Activated T-cell treated with anti-CD3 and anti-CD28 coated beads, Interleukin-2, amount 50 U/mL, for 72 hours (primary cell): ENCODE measurements around the gene EFNA3. TPM values are rescaled to one million over a fixed set of nuclear protein-coding genes. Genes with fewer than 3 reads are reported as not detected.
"Not testable (repeated sequence)": the region's sequence is repeated elsewhere in the genome, so short reads cannot be mapped to it uniquely, and the experiment has no call there.

Experiments used
- ATAC-seq, 2 donors: fragments of 150-1000 bp; cut with Tn5 transposase; replicated peaks in 1 of 2; 2 replicates each; pipeline ENCODE4 v1.10.0; 2021; ENCODE audit warnings: moderate library complexity in 2 of 2, mild to moderate bottlenecking in 1 of 2
- DNase-seq, 2 donors: peaks; one replicate each; pipeline ENCODE4 v3.0.0; 2021 to 2022; ENCODE audit warnings: mixed read lengths in 1 of 2
- H3K27ac Mint-ChIP-seq: one replicate; pipeline ENCODE4 v1.8.0; 2022; ENCODE audit warnings: mild to moderate bottlenecking, moderate library complexity, mixed read lengths
- H3K27me3 Mint-ChIP-seq: one replicate; pipeline ENCODE4 v1.8.0; 2022; ENCODE audit warnings: low read depth, mixed read lengths
- H3K36me3 Mint-ChIP-seq, 2 donors: one replicate each; pipeline ENCODE4 v1.8.0; 2022; ENCODE audit warnings: mixed read lengths in 2 of 2, mild to moderate bottlenecking in 1 of 2; ENCODE audit not compliant: insufficient read depth in 2 of 2
- H3K4me1 Mint-ChIP-seq: one replicate; pipeline ENCODE4 v1.8.0; 2022; ENCODE audit warnings: low read depth, mixed read lengths
- H3K4me3 Mint-ChIP-seq, 2 donors: one replicate each; pipeline ENCODE4 v1.8.0; 2022; ENCODE audit warnings: mild to moderate bottlenecking in 2 of 2, mixed read lengths in 2 of 2, moderate library complexity in 2 of 2
- H3K9me3 Mint-ChIP-seq, 2 donors: one replicate each; pipeline ENCODE4 v1.8.0; 2022; ENCODE audit warnings: mixed read lengths in 2 of 2
- total RNA-seq, 2 donors: library from RNA; stranded (reverse); gene quantifications; one replicate each; pipeline ENCODE4 v1.2.3, GENCODE V29; 2022

Gene EFNA3
- total RNA-seq, 2 donors from 2014 or later, result 4.1 to 4.7 TPM

- Mint-ChIP-seq H3K4me3 (no peak overlapping the region), H3K4me1 (no peaks in the 10 kb centered on the region), H3K27ac (no peak overlapping the region), H3K36me3 (no peaks in the 10 kb centered on the region), H3K27me3 (no peaks in the 10 kb centered on the region), H3K9me3 (no peaks in the 10 kb centered on the region)
- DNase-seq, result no peak
- ATAC-seq, result no peak
These were observed 28.9 kb downstream of the EFNA3 start for GRCh38 chr1:155107309-155108264.

GRCh38 chr1:155108296-155108695, 29.7 kb downstream of the EFNA3 start:
- no peak overlapping the region for H3K4me3 Mint-ChIP-seq
- no peaks in the 10 kb centered on the region for H3K36me3 Mint-ChIP-seq
- H3K9me3 Mint-ChIP-seq, result no peaks in the 10 kb centered on the region
- DNase-seq, result no peak
- no peak for ATAC-seq
- no peaks in the 10 kb centered on the region for H3K4me1 Mint-ChIP-seq
- no peaks in the 10 kb centered on the region for H3K27me3 Mint-ChIP-seq
- no peak overlapping the region for H3K27ac Mint-ChIP-seq

GRCh38 chr1:155110381-155110780, 31.7 kb downstream of the EFNA3 start:
- no peak for ATAC-seq
- Mint-ChIP-seq H3K27ac (no peak overlapping the region), H3K9me3 (no peaks in the 10 kb centered on the region), H3K4me1 (no peaks in the 10 kb centered on the region), H3K27me3 (no peaks in the 10 kb centered on the region), H3K36me3 (no peaks in the 10 kb centered on the region), H3K4me3 (no peak overlapping the region)
- no peak for DNase-seq

DNA sequence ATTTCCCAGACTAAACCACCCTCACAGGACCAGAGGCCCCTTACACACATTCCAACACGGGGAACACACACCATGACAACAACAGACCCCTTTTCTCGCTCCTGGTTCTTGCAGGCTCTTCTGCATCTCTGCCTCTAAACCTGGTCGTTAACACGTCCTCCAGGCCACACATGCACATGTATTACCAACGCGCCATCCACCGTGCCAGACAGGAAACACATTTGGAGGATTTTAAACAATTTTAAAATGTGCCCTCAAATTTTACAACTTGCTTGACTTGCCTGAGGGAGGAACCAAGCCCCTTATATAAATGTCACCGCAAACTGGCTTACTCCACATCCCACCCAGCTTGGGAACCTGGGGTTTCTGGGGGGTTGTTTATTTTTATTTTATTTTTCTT, 32.2 kb downstream of the EFNA3 start:
- Mint-ChIP-seq H3K9me3 (no peaks in the 10 kb centered on the region), H3K27me3 (no peaks in the 10 kb centered on the region), H3K4me3 (no peak overlapping the region), H3K27ac (no peak overlapping the region), H3K36me3 (no peaks in the 10 kb centered on the region), H3K4me1 (no peaks in the 10 kb centered on the region)
- ATAC-seq (no peak), DNase-seq (no peak)

GRCh38 chr1:155113450-155113980, 34.9 kb downstream of the EFNA3 start:
- Mint-ChIP-seq H3K9me3 (no peaks in the 10 kb centered on the region), H3K4me1 (no peaks in the 10 kb centered on the region), H3K27me3 (no peaks in the 10 kb centered on the region), H3K4me3 (no peak overlapping the region), H3K27ac (no peak overlapping the region), H3K36me3 (no peaks in the 10 kb centered on the region)
- ATAC-seq, result no peak
- DNase-seq, result no peak

DNA sequence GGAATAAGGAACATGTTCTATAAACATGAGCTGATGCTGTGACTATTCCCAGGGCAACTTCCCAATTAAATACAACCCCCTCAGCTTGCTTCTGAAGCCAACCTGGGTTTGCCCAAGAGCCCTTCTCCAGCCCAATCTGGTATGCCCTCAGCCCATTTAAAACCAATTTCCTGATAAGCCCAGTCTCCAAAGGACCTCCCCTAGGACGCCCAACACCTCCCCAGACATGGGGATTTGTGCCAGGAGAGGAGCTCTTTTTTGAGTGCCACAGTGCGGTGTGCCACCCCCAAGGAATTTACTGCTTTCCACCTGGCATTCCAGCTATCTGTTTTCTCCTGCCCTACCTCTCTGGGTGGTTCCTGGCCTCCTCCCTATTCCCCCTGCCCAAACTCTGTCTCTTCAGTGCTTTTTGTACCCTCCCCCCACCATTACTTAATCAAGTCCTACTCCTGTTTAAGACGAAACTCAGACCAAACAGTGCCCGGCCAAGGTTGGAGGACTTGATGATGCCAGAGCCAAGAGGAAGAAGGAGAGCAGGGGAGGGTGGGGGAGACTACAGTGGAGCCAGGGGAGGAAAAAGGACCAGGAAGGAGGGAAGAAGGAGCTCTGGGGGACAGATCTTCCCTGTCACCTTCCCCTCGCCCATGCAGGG, 37.6 kb downstream of the EFNA3 start:
- H3K4me1 Mint-ChIP-seq, result no peaks in the 10 kb centered on the region
- no peaks in the 10 kb centered on the region for H3K36me3 Mint-ChIP-seq
- H3K4me3 Mint-ChIP-seq, result no peak overlapping the region
- ATAC-seq, result no peak
- no peak overlapping the region for H3K27ac Mint-ChIP-seq
- peaks cover 5% of the 10 kb centered on the region for H3K27me3 Mint-ChIP-seq
- DNase-seq, result no peak
- H3K9me3 Mint-ChIP-seq, result no peaks in the 10 kb centered on the region

DNA sequence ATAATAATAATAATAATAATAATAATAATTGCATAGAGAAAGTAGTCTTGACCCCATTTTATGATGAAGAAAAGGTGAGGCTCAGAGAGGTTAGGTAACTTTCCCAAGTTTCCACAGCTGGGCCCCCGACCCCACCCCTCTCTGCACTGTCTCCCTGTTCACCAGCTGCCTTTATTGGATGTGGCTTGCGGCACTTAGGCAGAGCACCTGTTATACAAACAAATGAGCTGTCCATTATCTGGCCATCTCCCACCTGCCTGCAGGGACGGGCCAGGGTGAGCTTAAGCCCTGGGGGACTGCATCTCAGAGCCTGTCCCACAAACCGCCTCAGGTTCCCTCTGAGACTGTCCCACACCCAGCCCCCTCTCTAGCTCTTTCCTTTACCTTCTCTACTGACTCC, 39.0 kb downstream of the EFNA3 start:
- H3K4me3 Mint-ChIP-seq, result no peak overlapping the region
- no peaks in the 10 kb centered on the region for H3K36me3 Mint-ChIP-seq

GRCh38 chr1:155118090-155118489, 39.5 kb downstream of the EFNA3 start:
- not testable (repeated sequence) for H3K36me3 Mint-ChIP-seq, H3K9me3 Mint-ChIP-seq, ATAC-seq, H3K4me1 Mint-ChIP-seq, DNase-seq, H3K27ac Mint-ChIP-seq, H3K4me3 Mint-ChIP-seq, H3K27me3 Mint-ChIP-seq

More for the DNA sequence above, 39.0 kb downstream of the EFNA3 start:
- no peaks in the 10 kb centered on the region for H3K4me1 Mint-ChIP-seq
- H3K9me3 Mint-ChIP-seq, result no peaks in the 10 kb centered on the region
- ATAC-seq (no peak), DNase-seq (no peak)
- H3K27ac Mint-ChIP-seq, result no peak overlapping the region
- H3K27me3 Mint-ChIP-seq, result peaks cover 5% of the 10 kb centered on the region

GRCh38 chr1:155120253-155120652, 41.6 kb downstream of the EFNA3 start:
- DNase-seq (no peak), ATAC-seq (no peak)
- H3K27ac Mint-ChIP-seq, result no peak overlapping the region
- H3K4me1 Mint-ChIP-seq, result no peaks in the 10 kb centered on the region
- no peaks in the 10 kb centered on the region for H3K36me3 Mint-ChIP-seq
- peaks cover 10% of the 10 kb centered on the region for H3K27me3 Mint-ChIP-seq
- H3K9me3 Mint-ChIP-seq, result no peaks in the 10 kb centered on the region
- H3K4me3 Mint-ChIP-seq, result no peak overlapping the region

DNA sequence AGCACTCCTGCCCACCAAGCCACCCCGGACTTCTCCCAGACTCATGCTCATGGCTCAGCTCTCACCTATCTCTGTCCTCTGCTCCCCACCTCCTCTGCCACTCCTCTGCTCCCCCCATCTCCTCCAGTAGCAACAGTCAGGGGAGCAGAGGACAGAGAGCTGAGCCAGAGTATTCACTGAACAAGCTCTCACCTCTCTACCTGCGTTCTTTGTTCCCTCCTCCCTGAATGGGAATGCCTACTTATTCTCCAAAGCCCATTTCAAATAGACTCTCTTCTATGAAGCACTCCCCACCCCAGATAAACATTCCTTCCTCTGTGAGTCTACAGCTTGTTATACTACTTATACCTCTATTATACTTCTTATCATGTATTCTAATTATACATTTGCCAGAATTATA, 42.6 kb downstream of the EFNA3 start:
- H3K4me1 Mint-ChIP-seq, result no peaks in the 10 kb centered on the region
- H3K9me3 Mint-ChIP-seq, result no peaks in the 10 kb centered on the region
- H3K36me3 Mint-ChIP-seq, result no peaks in the 10 kb centered on the region
- H3K27me3 Mint-ChIP-seq, result peaks cover 10% of the 10 kb centered on the region
- no peak for DNase-seq
- no peak overlapping the region for H3K27ac Mint-ChIP-seq
- no peak overlapping the region for H3K4me3 Mint-ChIP-seq
- ATAC-seq, result no peak

GRCh38 chr1:155122308-155122707, 43.7 kb downstream of the EFNA3 start:
- peaks cover 19% of the 10 kb centered on the region for H3K27me3 Mint-ChIP-seq
- H3K4me1 Mint-ChIP-seq, result peaks cover 7% of the 10 kb centered on the region
- no peak overlapping the region for H3K27ac Mint-ChIP-seq

GRCh38 chr1:155123801-155124200, 45.2 kb downstream of the EFNA3 start:
- no peaks in the 10 kb centered on the region for H3K9me3 Mint-ChIP-seq
- ATAC-seq (no peak), DNase-seq (no peak)
- peaks cover 28% of the 10 kb centered on the region for H3K27me3 Mint-ChIP-seq
- H3K4me1 Mint-ChIP-seq, result peaks cover 19% of the 10 kb centered on the region
- H3K36me3 Mint-ChIP-seq, result no peaks in the 10 kb centered on the region
- no peak overlapping the region for H3K4me3 Mint-ChIP-seq
- H3K27ac Mint-ChIP-seq, result no peak overlapping the region

More at GRCh38 chr1:155122308-155122707, 43.7 kb downstream of the EFNA3 start:
- H3K9me3 Mint-ChIP-seq, result no peaks in the 10 kb centered on the region
- no peak for ATAC-seq
- DNase-seq, result no peak
- no peaks in the 10 kb centered on the region for H3K36me3 Mint-ChIP-seq
- no peak overlapping the region for H3K4me3 Mint-ChIP-seq
